K562 (cell line): ENCODE data around the gene BAHD1. TPM values are rescaled to one million over a fixed set of nuclear protein-coding genes. Genes with fewer than 3 reads are reported as not detected.

Experiments
- ATF2 ChIP-seq: sonication (generic); formaldehyde crosslinking; IDR thresholded peaks from 2 replicates; pipeline ENCODE4 v1.8.1; 2022; ENCODE audit warnings: missing genetic modification reagents
- CHD7 ChIP-seq: fragments of 200-600 bp; sonication (generic); IDR thresholded peaks from one replicate; pipeline ENCODE4 v1.6.1; 2012; ENCODE audit warnings: mild to moderate bottlenecking, low read depth, low read length, inconsistent platforms
- GATAD2A ChIP-seq: fragments of 450-650 bp; IDR thresholded peaks from 2 replicates; pipeline ENCODE4 v1.6.1; 2017
- GMEB1 ChIP-seq: fragments of 250-450 bp; sonication (Bioruptor Pico); IDR thresholded peaks from 2 replicates; pipeline ENCODE4 v1.4.0; 2020; ENCODE audit warnings: mild to moderate bottlenecking
- POLR2A ChIP-seq: fragments of 450-650 bp; conservative IDR thresholded peaks from 2 replicates; pipeline ENCODE4 v1.6.1; 2016
- RAD51 ChIP-seq: fragments of 450-650 bp; IDR thresholded peaks from 2 replicates; pipeline ENCODE4 v1.7.1; 2016; ENCODE audit warnings: low read depth, mild to moderate bottlenecking, borderline replicate concordance
- SRSF1 ChIP-seq: fragments of 200-400 bp; formaldehyde crosslinking; IDR thresholded peaks from 2 replicates; pipeline ENCODE4 v1.6.1; 2017; ENCODE audit warnings: mild to moderate bottlenecking, low read depth, low read length, moderate library complexity
- TCF7L2 ChIP-seq: fragments of 150-350 bp; IDR thresholded peaks from 2 replicates; pipeline ENCODE4 v1.6.1; 2016; ENCODE audit warnings: low read depth, mild to moderate bottlenecking, low read length, moderate library complexity
- ZBTB34 ChIP-seq: fragments of 250-450 bp; sonication (Bioruptor Pico); IDR thresholded peaks from 2 replicates; pipeline ENCODE4 v1.8.0; 2021; ENCODE audit warnings: mild to moderate bottlenecking, moderate library complexity
- ZNF282 ChIP-seq: sonication (generic); formaldehyde crosslinking; IDR thresholded peaks from 2 replicates; pipeline ENCODE4 v1.8.1; 2023; ENCODE audit warnings: missing genetic modification reagents
- ZNF780A ChIP-seq: fragments of 250-450 bp; sonication (Bioruptor Pico); IDR thresholded peaks from 2 replicates; pipeline ENCODE4 v1.5.0; 2021; ENCODE audit warnings: mild to moderate bottlenecking
- polyA plus RNA-seq, 8 experiments: library from polyadenylated mRNA; depleted of rRNA in 4 of 8; stranded (reverse) in 5 of 8; unstranded in 3 of 8; fragments of >200 nt; fragmentation: Nextera tagmentation in 2 of 8; fragmentation: Illumina TruSeq in 1 of 8; extraction: Ambion mirVana in 2 of 8; extraction: Trizol in 1 of 8; gene quantifications; 2 replicates each; pipeline versions ENCODE4 v1.2.1 to v1.2.3, GENCODE V29; 2011 to 2014; ENCODE audit warnings: inconsistent platforms in 1 of 8, missing spikeins in 1 of 8
- total RNA-seq, 7 experiments: library from RNA; depleted of rRNA in 6 of 7; stranded (reverse); fragments of >200 nt in 6 of 7; fragmentation: Illumina TruSeq in 2 of 7; extraction: Trizol in 2 of 7; gene quantifications; 2 replicates each; pipeline versions ENCODE4 v1.2.1 to v1.2.3, GENCODE V29; 2011 to 2021; ENCODE audit warnings: low replicate concordance in 1 of 7

BAHD1 gene
- total and polyA plus RNA-seq, 9 of the 15 experiments (the other 6 are each of a cell fraction or from before 2014, with no cell fraction given), result 0.55 to 38.5 (median 11.5) TPM

GRCh38 chr15:40511472-40512133 lies 70.8 kb downstream of the BAHD1 start (continued):
- no peak for TF ChIP-seq CHD7
- 0 out of 2 replicates have a peak, but pooled peaks have one; percentile 33 for TF ChIP-seq GATAD2A
- no peak for TF ChIP-seq TCF7L2
- no peak for TF ChIP-seq ZBTB34 (CRISPR knock-in tag)
- TF ChIP-seq POLR2A, result peak; percentile 75
- TF ChIP-seq ZNF282 (CRISPR knock-in tag), result peak; percentile 64; the same call in 1 of the 2 replicates
- TF ChIP-seq ZNF780A (CRISPR knock-in tag), result no peak
- TF ChIP-seq SRSF1, result no peak
- TF ChIP-seq ATF2, result no peak
- TF ChIP-seq RAD51, result no peak
- peak; percentile 65; the same call in 1 of the 2 replicates for TF ChIP-seq GMEB1
